ENCODE data around the gene SLC25A18. TPM values are rescaled to one million over a fixed set of nuclear protein-coding genes. Genes with fewer than 3 reads are reported as not detected.
"Not testable (repeated sequence)": the region's sequence is repeated elsewhere in the genome, so short reads cannot be mapped to it uniquely, and the experiment has no call there.

The SLC25A18 gene, protein sequence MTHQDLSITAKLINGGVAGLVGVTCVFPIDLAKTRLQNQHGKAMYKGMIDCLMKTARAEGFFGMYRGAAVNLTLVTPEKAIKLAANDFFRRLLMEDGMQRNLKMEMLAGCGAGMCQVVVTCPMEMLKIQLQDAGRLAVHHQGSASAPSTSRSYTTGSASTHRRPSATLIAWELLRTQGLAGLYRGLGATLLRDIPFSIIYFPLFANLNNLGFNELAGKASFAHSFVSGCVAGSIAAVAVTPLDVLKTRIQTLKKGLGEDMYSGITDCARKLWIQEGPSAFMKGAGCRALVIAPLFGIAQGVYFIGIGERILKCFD
- total RNA-seq (1 to 10 TPM in 3 of 4 donors, under 1 TPM in 1; 0.96 to 2.6 (median 1.3) TPM), polyA plus RNA-seq (2.0 TPM)
- long read RNA-seq, donor 1, partial matches to known transcripts, result 1 of 1 reads
- long read RNA-seq, donor 1, other reads (novel, unspliced or antisense), result 0 of 1 reads
- long read RNA-seq, donor 2, partial matches to known transcripts, result 0 of 1 reads
- long read RNA-seq, donor 2, other reads (novel, unspliced or antisense), result 1 of 1 reads
- long read RNA-seq, donor 3, partial matches to known transcripts, result 10 of 32 reads
- long read RNA-seq, donor 3, other reads (novel, unspliced or antisense), result 18 of 32 reads
- long read RNA-seq, donor 4, partial matches to known transcripts, result 0 of 1 reads
- long read RNA-seq, donor 4, other reads (novel, unspliced or antisense), result 0 of 1 reads

DNA sequence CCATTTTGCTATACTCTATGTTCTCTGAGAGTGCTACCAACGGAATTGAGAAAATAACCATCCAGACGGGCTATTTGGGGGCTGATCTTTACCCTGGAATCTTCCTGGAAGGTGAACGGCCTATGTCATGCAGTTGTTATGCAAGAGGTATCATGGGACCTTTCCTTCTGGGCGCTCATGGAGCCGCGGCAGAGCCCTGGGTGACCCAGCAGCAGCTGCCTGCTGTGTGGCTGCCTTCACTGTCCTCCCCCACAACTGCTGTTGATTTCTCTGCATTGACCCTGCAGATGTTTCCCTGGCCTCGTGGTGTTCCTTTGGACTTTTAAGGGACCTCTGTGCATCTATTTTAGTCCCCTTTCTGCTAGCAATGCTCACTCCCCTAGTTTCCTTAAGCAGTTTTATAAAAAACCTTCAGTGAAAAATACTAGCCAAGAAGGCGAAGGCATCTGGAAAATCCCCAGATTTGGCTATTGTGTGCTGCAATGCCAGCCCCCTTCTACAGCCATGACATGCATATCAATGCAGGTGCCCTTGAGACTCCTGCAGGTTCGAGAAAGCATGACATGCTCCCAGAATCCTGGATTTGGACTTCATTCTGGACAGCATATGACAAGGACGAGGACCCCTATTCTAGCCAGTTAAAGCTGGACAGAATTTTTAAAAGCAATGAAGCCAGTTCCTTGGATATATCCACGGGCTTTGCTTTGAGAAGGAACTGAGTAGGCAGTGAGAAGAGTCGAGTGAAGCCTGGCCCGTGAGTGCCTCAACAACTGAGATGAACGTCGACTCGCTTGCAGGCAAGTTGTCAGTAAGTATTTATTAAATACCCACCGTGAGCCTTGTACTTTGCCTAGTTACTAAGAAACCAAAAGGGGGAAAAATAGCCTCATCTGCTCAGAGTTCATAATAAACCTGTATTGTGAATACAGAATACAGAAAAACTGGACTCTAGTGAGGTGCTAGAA, at the start of gene SLC25A18:
TSS of gene SLC25A18 (plus strand) at position 593 of the 965 bp plus-strand sequence. CDS start 16,447 bp downstream, outside the sequence.
- Histone ChIP-seq H3K27ac (ENCODE audit: low read length) (peak within 1 kb of the TSS; percentile 91), H3K4me3 (ENCODE audit: low read length) (no peak within 1 kb of the TSS), H3K27me3 (ENCODE audit: control insufficient read depth, insufficient read depth) (no peaks in the 10 kb centered on the region), H3K4me1 (ENCODE audit: control insufficient read depth, insufficient read depth, low read length) (peaks cover 8% of the 10 kb centered on the region), H3K9me3 (ENCODE audit: control insufficient read depth, low read length) (no peaks in the 10 kb centered on the region)
- DNase-seq (peak; percentile 59 to 70 (median 69)), ATAC-seq (peak; percentile 82)
- intact Hi-C loops (cut with DNase I), result no loop called here
- WGBS, result 32% methylated on average over 17 of the region's 17 CpGs

DNA sequence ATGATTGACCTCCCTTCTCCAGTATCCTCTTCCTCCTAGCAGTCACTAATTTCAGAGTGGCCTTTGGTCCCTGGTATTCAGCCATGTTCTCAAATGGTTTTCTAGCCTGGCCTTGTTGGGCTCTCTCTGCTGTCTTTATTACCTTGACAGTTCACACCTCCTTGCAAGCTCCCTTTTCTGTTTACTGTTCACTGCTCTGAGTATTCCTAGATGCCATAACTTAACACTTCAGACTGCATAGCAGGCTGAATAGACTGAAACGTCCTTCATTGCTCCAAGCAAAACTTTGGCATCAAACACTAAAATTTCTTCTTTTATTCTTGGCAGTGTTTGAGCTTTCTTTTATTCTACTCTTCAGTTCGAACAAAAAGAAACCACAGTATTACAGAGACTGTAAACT, 49.7 kb upstream of the SLC25A18 start:
- ATAC-seq, result peak; percentile 25 to 38
- no peaks in the 10 kb centered on the region for H3K9me3 ChIP-seq (ENCODE audit: control insufficient read depth, low read length)
- intact Hi-C loops (cut with DNase I), result no loop called here
- no peaks in the 10 kb centered on the region for H3K4me1 ChIP-seq (ENCODE audit: control insufficient read depth, insufficient read depth, low read length)
- no peaks in the 10 kb centered on the region for H3K27me3 ChIP-seq (ENCODE audit: control insufficient read depth, insufficient read depth)
- peak overlapping the region; percentile 85 for H3K27ac ChIP-seq (ENCODE audit: low read length)
- WGBS, result 31% methylated on average over 2 of the region's 2 CpGs
- DNase-seq, result no peak
- H3K4me3 ChIP-seq (ENCODE audit: low read length), result no peak overlapping the region

DNA sequence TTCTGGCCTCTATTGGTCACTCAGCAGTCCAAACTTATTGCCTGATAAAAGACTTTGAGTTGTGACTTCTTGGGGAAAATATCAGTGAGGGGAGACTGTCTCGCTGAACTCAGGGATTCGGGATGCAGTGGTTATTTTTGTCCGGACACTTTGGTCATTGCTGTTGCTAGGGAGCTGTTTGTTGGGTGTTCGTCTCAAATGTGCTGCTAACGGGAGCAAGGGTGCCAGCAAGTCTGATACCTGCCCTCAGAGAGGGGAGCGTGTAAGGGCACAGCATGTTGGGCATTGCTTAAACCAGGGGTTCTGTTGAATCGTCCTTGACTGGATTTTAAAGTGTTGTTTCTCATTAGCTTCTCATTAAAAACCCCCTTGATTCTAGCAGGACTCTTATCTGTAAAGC, 49.2 kb upstream of the SLC25A18 start:
- ATAC-seq, result peak; percentile 75 to 79
- DNase-seq, result peak in 1 of 3 donors; percentile 51
- H3K4me1 ChIP-seq (ENCODE audit: control insufficient read depth, insufficient read depth, low read length), result no peaks in the 10 kb centered on the region
- H3K4me3 ChIP-seq (ENCODE audit: low read length), result no peak overlapping the region
- H3K27me3 ChIP-seq (ENCODE audit: control insufficient read depth, insufficient read depth), result no peaks in the 10 kb centered on the region
- WGBS, result 52% methylated on average over 7 of the region's 7 CpGs
- H3K27ac ChIP-seq (ENCODE audit: low read length), result peak overlapping the region; percentile 85
- intact Hi-C loops (cut with DNase I), result no loop called here
- H3K9me3 ChIP-seq (ENCODE audit: control insufficient read depth, low read length), result no peaks in the 10 kb centered on the region

DNA sequence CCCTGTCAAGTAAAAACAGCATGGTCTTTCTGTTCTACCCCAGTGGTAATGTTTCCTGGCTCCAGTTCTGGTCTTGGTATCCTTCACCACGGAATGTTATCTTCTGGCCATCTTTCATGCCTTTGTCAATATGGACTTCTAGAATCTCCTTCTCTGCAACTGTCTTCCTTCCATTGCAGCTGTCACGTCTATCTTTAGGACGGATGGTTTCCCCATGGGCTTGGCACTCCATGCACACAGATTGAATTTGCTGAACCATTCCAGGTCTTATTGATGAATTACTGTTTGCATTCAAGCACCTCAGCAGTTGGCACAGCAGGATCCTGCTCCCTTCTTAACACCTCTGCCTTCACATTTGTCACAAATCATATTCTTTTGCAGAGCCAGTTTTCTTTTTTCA, 44.9 kb upstream of the SLC25A18 start:
- Histone ChIP-seq H3K4me3 (ENCODE audit: low read length) (no peak overlapping the region), H3K27me3 (ENCODE audit: control insufficient read depth, insufficient read depth) (no peaks in the 10 kb centered on the region), H3K27ac (ENCODE audit: low read length) (no peak overlapping the region), H3K4me1 (ENCODE audit: control insufficient read depth, insufficient read depth, low read length) (no peaks in the 10 kb centered on the region), H3K9me3 (ENCODE audit: control insufficient read depth, low read length) (no peaks in the 10 kb centered on the region)
- WGBS, result 39% methylated on average over 3 of the region's 3 CpGs
- intact Hi-C loops (cut with DNase I), result no loop called here
- DNase-seq, result no peak
- no peak for ATAC-seq

DNA sequence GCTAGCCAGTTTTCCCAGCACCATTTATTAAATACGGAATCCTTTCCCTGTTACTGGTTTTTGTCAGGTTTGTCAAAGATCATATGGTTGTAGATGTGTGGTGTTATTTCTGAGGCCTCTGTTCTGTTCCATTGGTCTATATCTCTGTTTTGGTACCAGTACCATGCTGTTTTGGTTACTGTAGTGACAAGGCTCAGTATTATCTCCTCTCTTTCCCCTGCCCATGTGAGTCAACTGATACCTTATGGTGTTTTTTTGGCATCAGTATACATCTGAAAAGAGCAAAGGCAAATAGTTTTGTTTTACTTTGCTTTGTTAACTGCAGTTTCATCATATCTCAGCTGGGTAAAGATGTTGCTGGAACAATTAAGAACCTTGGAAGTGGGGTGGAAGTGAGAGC, 41.3 kb upstream of the SLC25A18 start:
- H3K27ac ChIP-seq (ENCODE audit: low read length); DNase-seq; intact Hi-C loops (cut with DNase I); H3K9me3 ChIP-seq (ENCODE audit: control insufficient read depth, low read length); H3K4me3 ChIP-seq (ENCODE audit: low read length); H3K27me3 ChIP-seq (ENCODE audit: control insufficient read depth, insufficient read depth); H3K4me1 ChIP-seq (ENCODE audit: control insufficient read depth, insufficient read depth, low read length): not testable (repeated sequence)
- 77% methylated on average over 1 of the region's 1 CpG for WGBS
- peak; percentile 58 to 63 for ATAC-seq

DNA sequence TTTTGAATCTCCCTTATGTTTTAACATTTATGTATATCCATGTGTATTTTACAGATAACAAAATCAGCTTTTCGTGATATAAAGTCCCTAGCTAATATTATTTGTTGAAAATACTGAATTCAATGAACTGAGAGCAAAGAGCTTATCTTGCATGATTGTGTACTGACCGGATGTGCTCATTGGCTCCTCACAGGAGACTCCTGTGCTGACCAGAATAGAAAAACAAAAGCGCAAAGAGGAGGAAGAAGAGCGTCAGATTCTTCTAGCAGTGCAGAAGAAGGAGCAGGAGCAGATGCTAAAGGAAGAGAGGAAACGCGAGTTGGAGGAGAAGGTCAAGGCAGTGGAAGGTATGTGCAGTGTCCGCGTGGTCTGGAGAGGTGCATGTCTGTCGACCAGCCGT, 39.4 kb upstream of the SLC25A18 start:
- WGBS, result 63% methylated on average over 10 of the region's 10 CpGs
- ATAC-seq (peak; percentile 47 to 76), DNase-seq (no peak)
- Histone ChIP-seq H3K4me3 (ENCODE audit: low read length) (no peak overlapping the region), H3K27ac (ENCODE audit: low read length) (no peak overlapping the region), H3K9me3 (ENCODE audit: control insufficient read depth, low read length) (no peaks in the 10 kb centered on the region), H3K4me1 (ENCODE audit: control insufficient read depth, insufficient read depth, low read length) (no peaks in the 10 kb centered on the region), H3K27me3 (ENCODE audit: control insufficient read depth, insufficient read depth) (no peaks in the 10 kb centered on the region)
- intact Hi-C loops (cut with DNase I), result no loop called here

DNA sequence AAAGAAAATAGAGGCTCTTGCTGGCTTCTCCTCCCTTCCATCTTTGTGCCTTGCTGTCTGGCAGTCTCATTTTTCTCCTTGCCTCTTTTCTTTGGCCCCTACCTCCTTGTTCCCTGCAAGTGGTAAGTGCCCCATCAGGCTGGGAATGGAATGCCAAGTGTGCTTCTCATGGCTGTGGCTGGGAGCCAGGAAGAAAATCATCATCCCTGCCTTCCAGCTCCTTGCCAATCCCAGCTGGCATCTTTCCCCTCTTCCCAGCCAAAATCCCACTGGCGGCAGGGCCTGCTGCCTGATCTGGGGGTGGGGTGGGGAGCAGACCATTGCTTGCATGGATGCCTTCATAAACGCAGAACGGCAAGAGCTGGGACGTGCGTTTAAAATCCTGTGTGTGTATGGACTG, 27.0 kb upstream of the SLC25A18 start:
- no peaks in the 10 kb centered on the region for H3K9me3 ChIP-seq (ENCODE audit: control insufficient read depth, low read length)
- no peaks in the 10 kb centered on the region for H3K4me1 ChIP-seq (ENCODE audit: control insufficient read depth, insufficient read depth, low read length)
- 86% methylated on average over 5 of the region's 5 CpGs for WGBS
- H3K27me3 ChIP-seq (ENCODE audit: control insufficient read depth, insufficient read depth), result no peaks in the 10 kb centered on the region
- no peak overlapping the region for H3K4me3 ChIP-seq (ENCODE audit: low read length)
- intact Hi-C loops (cut with DNase I), result no loop called here
- H3K27ac ChIP-seq (ENCODE audit: low read length), result no peak overlapping the region
- DNase-seq (peak in 1 of 3 donors; percentile 57), ATAC-seq (peak in 1 of 2 donors; percentile 40)

DNA sequence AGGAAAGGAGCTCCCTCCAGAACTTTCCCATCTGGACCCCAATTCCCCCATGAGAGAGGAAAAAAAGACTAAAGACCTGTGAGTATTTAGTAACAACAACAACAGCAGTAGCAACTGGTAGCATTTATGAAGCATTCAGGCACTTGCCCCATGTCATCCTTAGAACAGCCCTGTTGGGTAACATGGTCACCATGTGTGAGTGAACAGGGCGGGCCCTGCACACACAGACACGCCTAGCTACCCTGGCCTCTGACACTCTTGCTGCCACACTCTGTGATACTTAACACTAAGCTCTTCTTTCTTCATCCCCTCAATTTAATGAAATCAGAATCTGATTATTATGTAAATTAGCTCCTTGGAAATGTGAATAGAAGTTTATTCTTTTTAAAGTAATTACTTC, 26.1 kb upstream of the SLC25A18 start:
- 95% methylated on average over 2 of the region's 2 CpGs for WGBS
- H3K4me3 ChIP-seq (ENCODE audit: low read length), result no peak overlapping the region
- H3K27ac ChIP-seq (ENCODE audit: low read length), result no peak overlapping the region
- no peaks in the 10 kb centered on the region for H3K9me3 ChIP-seq (ENCODE audit: control insufficient read depth, low read length)
- H3K27me3 ChIP-seq (ENCODE audit: control insufficient read depth, insufficient read depth), result no peaks in the 10 kb centered on the region
- DNase-seq, result no peak
- ATAC-seq, result no peak
- intact Hi-C loops (cut with DNase I), result no loop called here
- H3K4me1 ChIP-seq (ENCODE audit: control insufficient read depth, insufficient read depth, low read length), result no peaks in the 10 kb centered on the region

DNA sequence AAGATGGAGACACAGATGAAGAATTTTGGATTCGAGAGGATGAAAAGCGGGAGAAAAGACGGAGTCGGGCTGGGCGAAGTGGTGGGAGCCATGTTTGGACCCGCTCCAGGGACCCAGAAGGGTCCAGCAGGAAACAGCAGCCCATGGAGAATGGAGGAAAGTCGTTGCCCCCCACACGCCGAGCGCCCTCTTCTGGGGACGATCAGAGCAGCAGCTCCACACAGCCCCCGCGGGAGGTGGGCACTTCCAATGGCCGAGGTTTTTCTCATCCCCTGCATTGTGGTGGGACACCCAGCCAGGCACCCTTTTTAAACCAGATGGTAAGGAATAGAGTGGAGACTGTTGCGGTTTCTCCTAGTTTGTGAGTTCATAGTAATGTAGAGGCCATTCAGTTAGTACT, 22.8 kb upstream of the SLC25A18 start:
- H3K9me3 ChIP-seq (ENCODE audit: control insufficient read depth, low read length), result no peaks in the 10 kb centered on the region
- DNase-seq (no peak), ATAC-seq (no peak)
- no peak overlapping the region for H3K4me3 ChIP-seq (ENCODE audit: low read length)
- intact Hi-C loops (cut with DNase I), result no loop called here
- no peaks in the 10 kb centered on the region for H3K27me3 ChIP-seq (ENCODE audit: control insufficient read depth, insufficient read depth)
- no peak overlapping the region for H3K27ac ChIP-seq (ENCODE audit: low read length)
- no peaks in the 10 kb centered on the region for H3K4me1 ChIP-seq (ENCODE audit: control insufficient read depth, insufficient read depth, low read length)
- WGBS, result 88% methylated on average over 15 of the region's 15 CpGs

DNA sequence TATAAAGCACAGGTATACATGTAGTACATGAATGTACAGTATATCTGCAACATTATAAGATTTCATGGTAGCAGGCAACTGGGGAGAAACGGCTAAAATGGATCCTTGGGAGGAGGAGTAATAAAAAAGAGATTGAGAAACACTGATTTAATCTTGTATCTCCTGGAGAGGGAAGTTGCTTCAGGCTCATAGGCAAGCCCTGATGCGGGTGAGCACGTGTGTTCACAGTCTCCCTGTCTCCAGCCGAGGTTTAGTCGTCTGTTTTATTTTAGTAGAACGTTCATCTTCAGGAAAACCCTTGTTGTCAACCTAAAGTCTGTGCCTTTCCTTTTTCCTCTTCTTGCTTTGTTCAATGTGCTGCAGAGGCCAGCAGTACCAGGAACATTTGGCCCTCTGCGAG, 21.8 kb upstream of the SLC25A18 start:
- no peak for ATAC-seq
- Histone ChIP-seq H3K27me3 (ENCODE audit: control insufficient read depth, insufficient read depth) (no peaks in the 10 kb centered on the region), H3K4me3 (ENCODE audit: low read length) (no peak overlapping the region), H3K4me1 (ENCODE audit: control insufficient read depth, insufficient read depth, low read length) (no peaks in the 10 kb centered on the region), H3K27ac (ENCODE audit: low read length) (no peak overlapping the region), H3K9me3 (ENCODE audit: control insufficient read depth, low read length) (no peaks in the 10 kb centered on the region)
- no peak for DNase-seq
- intact Hi-C loops (cut with DNase I), result no loop called here
- 84% methylated on average over 7 of the region's 7 CpGs for WGBS
